Mammary epithelial cell (primary cell): ENCODE measurements around the gene SH3BGR.

Experiments used
- CTCF ChIP-seq, 2 donors: IDR thresholded peaks in 1 of 2; conservative IDR thresholded peaks in 1 of 2; 2 replicates each; pipeline ENCODE4 v1.5.1; 2011 to 2012; ENCODE audit warnings: inconsistent platforms in 2 of 2, low read length in 2 of 2, mild to moderate bottlenecking in 2 of 2, control low read depth in 1 of 2, low read depth in 1 of 2; ENCODE audit not compliant: insufficient read depth in 1 of 2; ENCODE audit errors: extremely low read depth in 1 of 2
- EZH2 ChIP-seq: IDR thresholded peaks from 2 replicates; pipeline ENCODE4 v1.6.1; 2012; ENCODE audit warnings: low read length, inconsistent platforms, borderline replicate concordance

- TF ChIP-seq CTCF (conservative IDR thresholded peaks at IDR 0.05 in 1 of 2, IDR thresholded peaks at IDR 0.05 in 1 of 2; ENCODE audit: extremely low read depth in 1 of 2, insufficient read depth in 1 of 2, low read depth in 1 of 2, low read length in 2 of 2) (no peak), EZH2 (no peak)
Observed at GRCh38 chr21:39536835-39537234, 85.1 kb downstream of the SH3BGR start.
